GM12891 (cell line): ENCODE measurements around the gene HELZ.

ENCODE experiments used
- POLR2A ChIP-seq: IDR thresholded peaks from 2 replicates; pipeline ENCODE4 v1.6.1; 2011; ENCODE audit warnings: low read depth, low read length, control low read depth
- POLR2AphosphoS5 ChIP-seq: IDR thresholded peaks from 2 replicates; pipeline ENCODE4 v1.6.1; 2011; ENCODE audit warnings: low read depth, low read length, control low read depth
- SPI1 ChIP-seq: IDR thresholded peaks from 2 replicates; pipeline ENCODE4 v1.6.1; 2011; ENCODE audit warnings: low read depth, low read length, control low read depth
- TAF1 ChIP-seq: IDR thresholded peaks from 2 replicates; pipeline ENCODE4 v1.6.1; 2011; ENCODE audit warnings: low read depth, low read length, control low read depth

DNA sequence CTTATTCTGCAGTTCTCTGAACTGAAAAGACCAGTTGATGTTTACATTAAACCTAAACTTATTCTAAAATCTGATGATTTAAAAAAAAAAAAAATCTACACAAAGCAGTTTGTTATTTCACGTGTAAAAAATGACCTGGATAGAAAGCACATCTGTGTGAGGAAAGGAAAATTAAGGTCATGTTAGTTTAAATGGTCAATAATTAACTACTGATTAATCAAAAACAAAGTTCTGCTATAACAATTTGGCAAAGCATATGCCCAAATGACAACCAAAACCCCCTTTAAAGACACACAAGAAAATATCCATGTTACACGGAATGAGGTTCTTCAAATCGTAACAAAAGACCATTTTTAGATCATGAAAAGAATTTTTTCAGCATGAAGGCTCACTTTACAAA, 170.2 kb downstream of the HELZ start:
- TF ChIP-seq POLR2AphosphoS5, result no peak
- no peak for TF ChIP-seq SPI1
- TF ChIP-seq TAF1, result no peak
- no peak for TF ChIP-seq POLR2A
